AG09309 (cell line): Measurements from ENCODE around the gene C3orf20.

Experiments used
- DNase-seq: peaks from one replicate; pipeline ENCODE4 v3.0.0-alpha.2; 2010; ENCODE audit warnings: low read depth
- H3K4me3 ChIP-seq: 2 replicates; pipeline ENCODE4 v1.5.1; 2011; ENCODE audit warnings: mild to moderate bottlenecking, low read depth, low read length, moderate library complexity; ENCODE audit not compliant: control insufficient read depth
- CTCF ChIP-seq: IDR thresholded peaks from 2 replicates; pipeline ENCODE4 v1.5.1; 2011; ENCODE audit warnings: mild to moderate bottlenecking, low read depth, low read length, inconsistent platforms; ENCODE audit not compliant: insufficient read depth, control insufficient read depth; ENCODE audit errors: missing control alignments

The C3orf20 gene

GRCh38 chr3:14768881-14769280, 93.9 kb downstream of the C3orf20 start:
- TF ChIP-seq CTCF = no peak

GRCh38 chr3:14769544-14770325, 94.8 kb downstream of the C3orf20 start:
- TF ChIP-seq CTCF = no peak
- no peak overlapping the region for H3K4me3 ChIP-seq
- DNase-seq = no peak

More at GRCh38 chr3:14768881-14769280, 93.9 kb downstream of the C3orf20 start:
- DNase-seq = no peak
- H3K4me3 ChIP-seq = no peak overlapping the region

- H3K4me3 ChIP-seq = no peak overlapping the region
- TF ChIP-seq CTCF = no peak
- no peak for DNase-seq
Measured at GRCh38 chr3:14770591-14770990, 95.7 kb downstream of the C3orf20 start.

GRCh38 chr3:14771593-14772497, 96.9 kb downstream of the C3orf20 start:
- no peak for DNase-seq
- no peak for TF ChIP-seq CTCF

GRCh38 chr3:14772533-14773138, 97.7 kb downstream of the C3orf20 start:
- H3K4me3 ChIP-seq = no peak overlapping the region
- no peak for TF ChIP-seq CTCF
- no peak for DNase-seq

More at GRCh38 chr3:14771593-14772497, 96.9 kb downstream of the C3orf20 start:
- no peak overlapping the region for H3K4me3 ChIP-seq

- no peak overlapping the region for H3K4me3 ChIP-seq
- no peak for TF ChIP-seq CTCF
- no peak for DNase-seq
Measured at GRCh38 chr3:14773281-14773680, 98.3 kb downstream of the C3orf20 start.
